AG04449 (cell line): ENCODE results near the gene APOO.

ENCODE experiments used
- CTCF ChIA-PET: fragments of 350-600 bp; formaldehyde crosslinking; extraction: SDS; loops from one replicate; lab custom pipeline; 2021; ENCODE audit warnings: antibody characterized with exemption; lab: Yijun Ruan, JAX
- POLR2A ChIA-PET: fragments of 400-600, 350-600 bp; formaldehyde crosslinking; extraction: SDS; loops from one replicate; lab custom pipeline; 2020; ENCODE audit warnings: antibody characterized with exemption, inconsistent platforms; lab: Yijun Ruan, JAX
- DNase-seq: peaks from one replicate; pipeline ENCODE4 v3.0.0-alpha.2; 2010; ENCODE audit warnings: low read depth, low spot score
- H3K4me3 ChIP-seq: 2 replicates; pipeline ENCODE4 v1.5.1; 2011; ENCODE audit warnings: low read depth, mild to moderate bottlenecking, control low read depth, low read length
- TF ChIP-seq, protein P1 (sequence below): IDR thresholded peaks from one replicate; pipeline ENCODE4 v1.5.1; 2011; ENCODE audit warnings: mild to moderate bottlenecking, moderate library complexity, low read length, control low read depth, inconsistent platforms; ENCODE audit not compliant: insufficient read depth; ENCODE audit errors: missing control alignments

Gene APOO

DNA sequence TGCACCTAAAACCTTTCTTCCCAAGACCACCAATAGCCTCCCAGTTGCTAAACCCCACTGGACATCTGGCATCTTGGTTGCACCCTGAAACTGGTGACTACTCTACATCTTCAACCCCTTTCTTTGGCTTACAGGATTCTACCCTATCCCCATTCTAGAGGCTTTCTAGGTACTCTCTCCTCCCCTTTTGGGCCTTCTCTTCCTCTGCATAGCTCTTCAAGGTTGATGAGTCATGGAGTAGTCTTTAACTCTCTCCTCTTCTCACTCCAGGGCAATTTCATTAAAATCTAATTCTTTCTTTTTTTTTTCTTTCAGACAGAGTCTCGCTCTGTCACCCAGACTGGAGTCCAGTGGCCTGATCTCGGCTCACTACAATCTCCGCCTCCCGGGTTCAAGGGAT, 16.8 kb downstream of the APOO start:
- no peak for DNase-seq
- POLR2A ChIA-PET = no interaction called here
- CTCF ChIA-PET = interaction anchor here (1.0 to 2.9 kb wide), 2 partner anchors 11 to 18 kb away, joined by 4 to 14 read pairs; partner anchors contain the start of gene CXorf58
- no peak overlapping the region for H3K4me3 ChIP-seq
- TF ChIP-seq, protein P1, sequence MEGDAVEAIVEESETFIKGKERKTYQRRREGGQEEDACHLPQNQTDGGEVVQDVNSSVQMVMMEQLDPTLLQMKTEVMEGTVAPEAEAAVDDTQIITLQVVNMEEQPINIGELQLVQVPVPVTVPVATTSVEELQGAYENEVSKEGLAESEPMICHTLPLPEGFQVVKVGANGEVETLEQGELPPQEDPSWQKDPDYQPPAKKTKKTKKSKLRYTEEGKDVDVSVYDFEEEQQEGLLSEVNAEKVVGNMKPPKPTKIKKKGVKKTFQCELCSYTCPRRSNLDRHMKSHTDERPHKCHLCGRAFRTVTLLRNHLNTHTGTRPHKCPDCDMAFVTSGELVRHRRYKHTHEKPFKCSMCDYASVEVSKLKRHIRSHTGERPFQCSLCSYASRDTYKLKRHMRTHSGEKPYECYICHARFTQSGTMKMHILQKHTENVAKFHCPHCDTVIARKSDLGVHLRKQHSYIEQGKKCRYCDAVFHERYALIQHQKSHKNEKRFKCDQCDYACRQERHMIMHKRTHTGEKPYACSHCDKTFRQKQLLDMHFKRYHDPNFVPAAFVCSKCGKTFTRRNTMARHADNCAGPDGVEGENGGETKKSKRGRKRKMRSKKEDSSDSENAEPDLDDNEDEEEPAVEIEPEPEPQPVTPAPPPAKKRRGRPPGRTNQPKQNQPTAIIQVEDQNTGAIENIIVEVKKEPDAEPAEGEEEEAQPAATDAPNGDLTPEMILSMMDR = no peak

GRCh38 chrX:23888887-23889501, 18.7 kb downstream of the APOO start:
- POLR2A ChIA-PET = interaction anchor here (2.4 kb wide), 1 partner anchor 106 kb away, joined by 8 read pairs; the partner anchor contains the start of gene SAT1
- no peak for DNase-seq
- no peak overlapping the region for H3K4me3 ChIP-seq
- TF ChIP-seq, protein P1 = no peak
- CTCF ChIA-PET = interaction anchor here (0.9 to 2.9 kb wide), 5 partner anchors 13 to 146 kb away, joined by 3 to 14 read pairs (median 4); partner anchors contain the start of gene ACOT9

GRCh38 chrX:23887918-23888317, 19.8 kb downstream of the APOO start:
- TF ChIP-seq, protein P1 = no peak
- DNase-seq = no peak
- no peak overlapping the region for H3K4me3 ChIP-seq
- POLR2A ChIA-PET = interaction anchor here (2.4 kb wide), 1 partner anchor 105 kb away, joined by 8 read pairs; the partner anchor contains the start of gene SAT1
- CTCF ChIA-PET = interaction anchor here (1.4 kb wide), 1 partner anchor 108 kb away, joined by 4 read pairs; no protein-coding TSS in a partner anchor

DNA sequence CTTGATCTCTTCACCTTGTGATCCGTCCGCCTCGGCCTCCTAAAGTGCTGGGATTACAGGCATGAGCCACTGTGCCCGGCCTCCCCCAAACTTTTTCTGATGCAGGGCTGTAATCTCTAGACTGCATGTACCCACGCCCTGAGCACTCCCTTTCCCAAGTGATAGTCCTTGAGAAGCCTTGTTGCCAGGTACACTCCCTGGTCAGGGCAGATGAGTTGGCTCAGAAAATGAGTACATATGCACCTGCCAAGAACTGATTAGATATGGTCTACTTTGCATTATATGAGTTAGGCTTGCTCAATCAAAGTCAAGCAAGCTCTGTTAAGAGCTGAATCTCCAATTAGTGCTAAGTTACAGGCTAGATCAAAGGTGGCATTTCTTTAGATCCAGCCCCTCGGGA, 20.3 kb downstream of the APOO start:
- no peak overlapping the region for H3K4me3 ChIP-seq
- TF ChIP-seq, protein P1 = no peak
- ChIA-PET CTCF (interaction anchor here (1.4 kb wide), 1 partner anchor 108 kb away, joined by 4 read pairs; no protein-coding TSS in a partner anchor), POLR2A (interaction anchor here (2.4 kb wide), 1 partner anchor 105 kb away, joined by 8 read pairs; the partner anchor contains the start of gene SAT1)
- no peak for DNase-seq

- TF ChIP-seq, protein P1 = no peak
- CTCF ChIA-PET = interaction anchor here (2.0 kb wide), 1 partner anchor 103 kb away, joined by 6 read pairs; the partner anchor contains the start of gene SAT1
- POLR2A ChIA-PET = no interaction called here
- H3K4me3 ChIP-seq = no peak overlapping the region
- DNase-seq = no peak
Observed at GRCh38 chrX:23885803-23886202, 21.9 kb downstream of the APOO start.

DNA sequence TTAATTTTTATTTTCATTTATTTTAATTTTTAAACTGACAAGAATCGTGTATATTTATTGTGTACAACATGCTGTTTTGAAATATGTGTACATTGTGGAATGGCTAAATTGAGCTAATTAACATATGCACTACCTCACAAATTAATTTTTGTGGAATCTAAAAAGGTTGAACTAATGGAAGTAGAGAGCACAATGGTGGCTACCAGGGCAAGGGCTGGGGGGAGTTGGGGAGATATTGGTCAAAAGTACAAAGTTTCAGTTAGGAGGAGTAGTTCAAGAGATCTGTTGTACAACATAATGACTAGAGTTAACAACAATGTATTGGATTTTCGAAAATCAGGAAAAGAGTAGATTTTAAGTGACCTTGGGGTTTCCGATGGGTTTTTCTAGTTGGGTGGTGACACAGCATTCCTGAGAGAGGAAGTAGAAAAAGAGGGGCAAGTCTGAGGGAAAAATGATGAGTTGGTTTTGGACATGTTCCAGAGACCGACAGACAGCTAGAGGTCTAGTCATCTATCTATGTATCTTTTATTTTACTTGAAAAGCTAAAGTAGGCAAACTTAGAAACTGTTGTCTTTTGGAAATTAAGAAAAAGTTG, 23.2 kb downstream of the APOO start:
- H3K4me3 ChIP-seq = no peak overlapping the region
- TF ChIP-seq, protein P1 = no peak
- POLR2A ChIA-PET = interaction anchor here (1.9 kb wide), 1 partner anchor 101 kb away, joined by 12 read pairs; the partner anchor contains the start of gene SAT1
- CTCF ChIA-PET = interaction anchor here (0.7 to 2.0 kb wide), 3 partner anchors 17 to 170 kb away, joined by 3 to 7 read pairs (median 6); partner anchors contain the start of genes EIF2S3 and SAT1
- DNase-seq = no peak
